NB4 (cell line): ENCODE measurements around the gene ELP1.

Experiments used
- CTCF ChIP-seq: IDR thresholded peaks from one replicate; pipeline ENCODE4 v1.5.1; 2012; ENCODE audit warnings: low read depth, low read length
- POLR2A ChIP-seq: IDR thresholded peaks from 2 replicates; pipeline ENCODE4 v1.6.1; 2011; ENCODE audit warnings: mild to moderate bottlenecking; ENCODE audit not compliant: insufficient read length; ENCODE audit errors: extremely low read depth

- TF ChIP-seq CTCF = no peak
- no peak for TF ChIP-seq POLR2A
Measured at GRCh38 chr9:108973895-108974294, 40.0 kb upstream of the ELP1 start.
